ENCODE data around the gene TMEM126A.
"Not testable (repeated sequence)": the region's sequence is repeated elsewhere in the genome, so short reads cannot be mapped to it uniquely, and the experiment has no call there.

The TMEM126A gene

GRCh38 chr11:85647604-85648299 is at the start of gene TMEM126A:
TSS of gene TMEM126A (plus strand) at chr11:85647967. CDS start at chr11:85650256, 2,289 bp downstream.
- DNase-seq (ENCODE audit: low spot score): peak; percentile 86

GRCh38 chr11:85599083-85599482 is 48.7 kb upstream of the TMEM126A start:
- DNase-seq (ENCODE audit: low spot score): no peak

GRCh38 chr11:85602526-85603213 is 45.1 kb upstream of the TMEM126A start:
- DNase-seq (ENCODE audit: low spot score): no peak

GRCh38 chr11:85603220-85603619 is 44.5 kb upstream of the TMEM126A start:
- DNase-seq (ENCODE audit: low spot score): no peak

GRCh38 chr11:85606237-85606636 is 41.5 kb upstream of the TMEM126A start:
- not testable (repeated sequence) for DNase-seq (ENCODE audit: low spot score)

- not testable (repeated sequence) for DNase-seq (ENCODE audit: low spot score)
These were observed 39.1 kb upstream of the TMEM126A start for GRCh38 chr11:85608621-85609020.

- DNase-seq (ENCODE audit: low spot score): not testable (repeated sequence)
These were observed 38.5 kb upstream of the TMEM126A start for GRCh38 chr11:85609286-85609685.

GRCh38 chr11:85611643-85612042 is 36.1 kb upstream of the TMEM126A start:
- DNase-seq (ENCODE audit: low spot score): not testable (repeated sequence)

GRCh38 chr11:85619499-85619898 is 28.3 kb upstream of the TMEM126A start:
- DNase-seq (ENCODE audit: low spot score): no peak

- no peak for DNase-seq (ENCODE audit: low spot score)
These were observed 27.5 kb upstream of the TMEM126A start for GRCh38 chr11:85620256-85620655.

- no peak for DNase-seq (ENCODE audit: low spot score)
These were observed 21.3 kb upstream of the TMEM126A start for GRCh38 chr11:85626496-85626895.

GRCh38 chr11:85627332-85627997 is 20.3 kb upstream of the TMEM126A start, which contains the start of gene DLG2:
TSS of gene DLG2 (minus strand) at chr11:85627344.
- peak; percentile 30 for DNase-seq (ENCODE audit: low spot score)

- peak; percentile 89 for DNase-seq (ENCODE audit: low spot score)
These were observed 19.6 kb upstream of the TMEM126A start, which contains the start of gene TMEM126B for GRCh38 chr11:85627998-85628770. TSS of gene TMEM126B (plus strand) at chr11:85628593. CDS start at chr11:85628608, 15 bp downstream.

GRCh38 chr11:85628771-85629341 is 18.9 kb upstream of the TMEM126A start:
- DNase-seq (ENCODE audit: low spot score): no peak

GRCh38 chr11:85634747-85635146 is 13.0 kb upstream of the TMEM126A start:
- no peak for DNase-seq (ENCODE audit: low spot score)

GRCh38 chr11:85643191-85643614 is 4.6 kb upstream of the TMEM126A start:
- no peak for DNase-seq (ENCODE audit: low spot score)

GRCh38 chr11:85647078-85647477 is 689 bp upstream of the TMEM126A start:
- DNase-seq (ENCODE audit: low spot score): no peak

- DNase-seq (ENCODE audit: low spot score): no peak
These were observed 3.4 kb downstream of the TMEM126A start for GRCh38 chr11:85651118-85651517.

GRCh38 chr11:85652786-85653447 is 5.2 kb downstream of the TMEM126A start:
- DNase-seq (ENCODE audit: low spot score): no peak

GRCh38 chr11:85654343-85654742 is 6.6 kb downstream of the TMEM126A start:
- not testable (repeated sequence) for DNase-seq (ENCODE audit: low spot score)

GRCh38 chr11:85656777-85657176 is 9.0 kb downstream of the TMEM126A start:
- no peak for DNase-seq (ENCODE audit: low spot score)
